ENCODE measurements around the gene LRTM1. TPM values are rescaled to one million over a fixed set of nuclear protein-coding genes. Genes with fewer than 3 reads are reported as not detected.

The LRTM1 gene
- total RNA-seq, 1 donor from 2014 or later, result not detected

DNA sequence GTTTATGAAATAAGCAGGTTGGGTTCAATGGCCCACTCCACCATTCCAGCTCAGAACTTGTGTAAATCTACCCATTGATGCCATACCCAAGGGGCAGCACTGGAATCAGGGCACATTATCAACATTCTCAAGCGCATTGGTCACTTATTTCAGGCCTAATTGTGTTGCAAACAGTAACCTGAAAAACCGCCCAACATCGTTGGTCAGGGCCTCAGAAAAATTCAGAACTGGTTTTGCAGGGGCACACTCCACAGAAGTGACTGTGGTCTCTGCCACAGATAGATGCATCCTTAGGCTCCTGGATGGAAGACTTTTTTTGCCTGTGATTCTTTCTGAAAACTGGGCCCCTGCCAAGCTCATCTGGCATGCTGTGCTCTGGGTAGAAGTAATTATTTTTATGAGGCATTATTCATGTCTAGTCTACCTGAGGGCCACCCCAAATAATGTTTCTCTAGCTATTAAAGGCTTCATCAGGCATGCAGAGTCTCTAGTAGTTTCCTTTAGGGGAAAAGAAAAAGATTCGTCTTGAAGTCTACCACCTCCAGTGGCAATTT, 21.7 kb upstream of the LRTM1 start:
- intact Hi-C loops (cut with DNase I), result loop anchor here (5.0 to 10.0 kb wide), 2 partner anchors 233 to 535 kb away; partner anchors contain the start of gene WNT5A
- DNase-seq (ENCODE audit: low spot score), result no peak

DNA sequence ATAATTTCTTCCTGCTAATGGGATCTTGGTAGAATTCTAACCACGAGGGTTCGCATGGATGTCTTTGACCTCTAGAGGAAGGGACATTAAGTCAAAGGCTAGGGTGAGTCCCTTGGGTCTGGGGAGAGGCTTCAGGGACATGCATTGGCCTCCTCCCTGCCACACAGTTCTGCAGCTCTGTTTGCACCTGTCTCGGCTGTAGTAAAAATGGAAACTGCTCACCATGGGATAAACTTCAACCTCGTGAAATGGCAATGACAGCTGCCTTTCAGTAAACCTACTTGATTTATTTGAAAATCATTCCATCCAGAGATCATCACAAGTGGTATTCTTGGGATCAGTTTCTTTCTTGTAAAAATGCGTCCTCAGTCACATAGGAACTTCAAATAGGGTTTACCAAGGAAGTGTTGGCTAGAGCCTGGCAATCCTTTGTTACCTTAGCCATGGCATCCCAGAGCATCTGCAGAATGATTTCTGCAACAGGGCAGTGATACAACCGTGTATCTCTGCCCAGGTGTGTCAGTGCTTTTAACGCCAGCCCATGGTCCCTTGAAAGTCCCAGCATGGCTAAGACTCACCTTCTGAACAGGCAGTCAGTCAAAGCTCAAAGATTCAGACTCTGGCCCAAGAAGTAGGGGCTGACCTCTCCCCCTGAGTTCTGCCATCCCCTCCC, 14.0 kb upstream of the LRTM1 start:
- intact Hi-C loops (cut with DNase I), result no loop called here
- DNase-seq (ENCODE audit: low spot score), result no peak

DNA sequence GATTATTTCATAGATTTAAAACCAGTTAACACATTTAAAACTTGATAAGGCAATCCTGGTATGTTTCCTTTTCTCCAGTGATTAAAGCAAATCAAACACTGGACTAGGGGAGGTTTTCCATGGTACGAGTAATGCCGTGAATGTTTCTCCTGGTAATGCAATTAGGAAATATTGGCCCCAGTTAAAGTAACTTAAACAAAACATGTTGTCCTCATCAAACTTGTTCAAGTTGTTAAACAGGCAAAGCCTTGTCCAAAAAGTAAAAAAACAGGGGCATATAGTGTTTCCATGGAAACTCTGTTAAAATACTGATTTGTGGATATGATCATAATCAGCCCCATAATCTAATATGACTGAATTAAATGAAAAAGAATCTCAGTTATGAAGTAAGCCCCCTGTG, 13.1 kb upstream of the LRTM1 start:
- DNase-seq (ENCODE audit: low spot score), result no peak
- intact Hi-C loops (cut with DNase I), result no loop called here

DNA sequence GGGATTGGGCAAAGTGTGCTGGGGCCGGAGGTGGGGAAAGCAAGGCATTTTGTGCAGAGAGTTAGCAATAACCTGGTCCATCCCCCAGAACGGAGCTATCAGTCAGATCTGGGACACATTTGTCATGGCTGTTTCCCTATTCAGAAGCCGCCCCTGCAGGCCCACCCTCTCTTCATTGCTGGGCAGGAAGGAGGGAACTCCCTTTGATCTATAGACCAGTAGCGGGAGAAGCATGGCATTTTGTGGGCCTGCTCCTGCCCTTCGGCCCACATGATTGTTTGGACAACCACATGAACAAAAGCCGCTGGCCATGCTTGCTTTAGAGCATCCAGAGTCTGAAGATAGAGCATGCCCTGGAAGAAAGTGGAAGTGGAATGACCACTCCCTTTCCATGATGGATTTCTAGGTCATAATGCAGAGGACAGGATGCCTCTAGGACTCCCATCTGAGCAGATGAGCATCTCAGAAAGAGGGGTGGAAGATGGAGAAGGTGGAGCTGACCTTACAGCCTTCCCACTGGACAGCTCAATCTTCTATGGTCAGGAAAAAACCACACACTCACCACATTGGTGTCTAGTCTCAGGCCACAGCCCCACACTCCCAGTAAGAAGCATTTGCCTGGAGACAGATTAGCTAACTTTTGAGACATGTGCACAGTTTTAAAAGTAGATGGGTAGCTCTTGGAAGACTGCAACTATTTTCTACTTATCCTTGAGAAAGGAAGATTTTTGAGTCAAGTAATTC, 11.9 kb upstream of the LRTM1 start:
- intact Hi-C loops (cut with DNase I), result no loop called here
- DNase-seq (ENCODE audit: low spot score), result no peak

DNA sequence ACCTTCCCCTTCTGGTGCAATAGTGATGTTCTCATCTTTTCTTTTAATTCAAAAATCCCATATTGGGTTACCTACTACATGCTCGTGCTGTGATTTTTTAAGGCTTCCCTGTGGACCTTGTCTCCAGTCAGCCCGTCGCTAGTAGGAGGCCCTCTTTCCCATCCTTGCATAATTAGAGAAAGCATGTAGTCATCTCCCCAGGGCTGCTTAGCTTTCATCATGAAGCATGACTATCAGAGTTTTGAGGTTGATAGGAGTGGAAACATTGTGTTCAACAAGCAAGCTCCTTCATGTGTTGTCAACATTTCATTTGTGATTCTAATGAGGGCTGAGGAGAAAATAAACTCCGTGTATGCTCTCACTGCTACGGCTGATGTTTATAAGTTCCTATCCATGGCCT, 8.7 kb upstream of the LRTM1 start:
- intact Hi-C loops (cut with DNase I), result no loop called here
- DNase-seq (ENCODE audit: low spot score), result no peak

DNA sequence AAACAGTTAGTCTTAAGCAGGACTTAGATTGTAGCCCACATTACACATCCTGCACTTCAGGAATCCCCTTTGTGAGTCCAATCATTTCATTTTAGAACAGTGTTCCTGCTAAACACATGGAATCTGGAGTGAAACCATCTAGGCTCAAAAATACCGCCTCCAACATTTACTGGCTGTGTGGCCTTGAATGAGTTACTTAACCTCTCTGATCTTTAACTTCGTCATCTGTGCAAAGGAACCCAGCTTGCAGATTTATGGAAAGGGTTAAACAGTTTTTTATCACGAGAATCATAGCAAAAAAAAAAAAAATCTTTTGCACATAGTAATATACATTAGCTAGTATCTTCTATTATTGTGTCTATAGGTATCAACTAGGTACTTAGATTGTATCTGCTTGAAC, 8.0 kb upstream of the LRTM1 start:
- DNase-seq (ENCODE audit: low spot score), result no peak
- intact Hi-C loops (cut with DNase I), result no loop called here

DNA sequence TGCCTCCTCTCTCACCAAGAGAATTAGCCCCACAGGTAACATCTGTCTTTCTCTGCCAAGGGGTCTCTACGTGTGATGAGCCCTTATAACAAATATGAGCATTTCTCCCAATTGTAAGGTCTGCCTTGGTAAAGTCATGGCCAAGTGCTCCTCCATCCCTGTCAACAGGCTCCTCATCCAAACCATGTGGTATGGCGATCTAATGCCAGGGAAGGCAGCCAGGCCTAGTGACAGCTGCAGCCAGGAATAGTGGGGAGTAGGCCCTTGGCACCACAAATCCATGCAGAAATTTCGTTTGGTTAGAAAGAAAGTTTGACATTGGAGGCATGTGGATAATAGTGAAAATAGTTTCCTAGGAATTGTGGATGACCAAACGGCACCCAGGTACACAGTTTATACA, 4.7 kb upstream of the LRTM1 start:
- DNase-seq (ENCODE audit: low spot score), result no peak
- intact Hi-C loops (cut with DNase I), result no loop called here

DNA sequence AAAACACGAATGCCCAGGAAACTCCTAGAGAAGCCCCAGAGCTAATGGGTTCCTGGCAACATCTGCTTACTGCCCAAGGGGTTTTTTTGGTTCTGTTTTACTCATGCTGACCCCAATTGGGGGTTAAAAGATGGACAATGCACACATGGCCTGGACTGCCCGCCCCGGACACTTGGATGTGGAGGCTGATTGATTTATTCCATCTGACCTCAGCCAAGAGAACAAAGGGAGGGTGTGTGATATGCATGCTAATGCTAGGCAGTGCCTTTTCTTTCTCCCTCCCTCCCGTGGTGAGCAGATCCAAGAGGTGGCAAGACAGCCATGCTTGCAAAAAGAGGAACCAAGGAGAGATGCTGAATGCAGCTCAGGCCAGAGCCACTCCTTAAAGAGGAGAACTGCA, 3.3 kb upstream of the LRTM1 start:
- DNase-seq (ENCODE audit: low spot score), result no peak
- intact Hi-C loops (cut with DNase I), result no loop called here

DNA sequence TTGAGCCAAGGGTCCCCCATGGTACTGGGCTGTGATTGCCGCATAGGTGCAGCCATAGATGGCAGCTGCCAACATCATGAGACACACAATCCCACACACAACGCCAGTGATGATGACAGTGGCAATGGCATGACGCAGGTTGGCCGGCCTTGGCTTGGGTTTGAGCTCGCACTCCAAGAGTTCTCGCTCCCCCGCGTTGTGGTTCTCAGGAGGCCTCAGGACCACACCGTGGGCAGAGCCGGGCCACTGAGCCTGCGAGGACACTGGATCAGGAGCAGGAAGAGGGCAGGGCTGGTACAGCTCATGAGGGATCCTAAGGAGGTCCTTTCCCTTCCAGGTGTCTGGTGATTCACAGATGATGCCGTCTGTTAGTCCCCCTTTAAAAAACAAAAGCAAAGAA, 9.3 kb downstream of the LRTM1 start:
- intact Hi-C loops (cut with DNase I), result no loop called here
- no peak for DNase-seq (ENCODE audit: low spot score)

DNA sequence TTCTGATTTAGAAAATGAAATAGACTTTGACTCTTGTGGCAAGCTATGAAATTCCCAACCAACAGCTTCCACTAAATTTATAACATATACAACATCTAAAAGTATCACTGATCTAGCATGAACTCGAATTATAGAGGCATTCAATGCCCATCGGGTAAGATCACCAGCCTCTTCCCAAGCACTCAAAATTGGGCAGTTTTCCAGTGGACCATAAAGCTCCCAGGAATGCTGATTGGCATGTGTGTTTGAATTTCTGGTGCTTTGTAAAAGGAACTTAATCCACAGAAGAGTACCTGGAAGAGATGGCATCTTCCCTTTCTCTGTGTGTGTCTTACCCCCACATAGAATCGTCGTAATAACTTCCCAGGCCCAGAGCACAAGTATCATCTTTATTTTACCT, 10.0 kb downstream of the LRTM1 start:
- no peak for DNase-seq (ENCODE audit: low spot score)
- intact Hi-C loops (cut with DNase I), result no loop called here

DNA sequence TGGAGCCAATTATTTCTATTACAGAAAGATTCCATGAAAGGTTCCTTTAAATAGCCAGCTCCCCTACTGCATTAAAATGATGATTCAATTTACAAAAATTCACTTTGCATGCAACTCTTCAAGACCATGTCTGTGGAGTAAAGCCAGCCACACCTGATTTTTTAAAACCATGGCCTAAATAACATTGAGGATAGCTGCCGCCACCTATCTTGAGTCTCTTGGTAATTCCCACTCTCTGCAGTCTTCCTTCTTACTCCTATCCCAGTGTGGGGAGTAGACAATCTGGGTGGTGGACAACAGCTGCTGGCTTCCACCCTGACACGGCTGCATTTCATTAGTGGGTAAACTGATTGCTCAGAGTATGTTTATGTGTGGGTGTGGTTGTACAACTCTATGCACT, 10.7 kb downstream of the LRTM1 start:
- intact Hi-C loops (cut with DNase I), result no loop called here
- no peak for DNase-seq (ENCODE audit: low spot score)

DNA sequence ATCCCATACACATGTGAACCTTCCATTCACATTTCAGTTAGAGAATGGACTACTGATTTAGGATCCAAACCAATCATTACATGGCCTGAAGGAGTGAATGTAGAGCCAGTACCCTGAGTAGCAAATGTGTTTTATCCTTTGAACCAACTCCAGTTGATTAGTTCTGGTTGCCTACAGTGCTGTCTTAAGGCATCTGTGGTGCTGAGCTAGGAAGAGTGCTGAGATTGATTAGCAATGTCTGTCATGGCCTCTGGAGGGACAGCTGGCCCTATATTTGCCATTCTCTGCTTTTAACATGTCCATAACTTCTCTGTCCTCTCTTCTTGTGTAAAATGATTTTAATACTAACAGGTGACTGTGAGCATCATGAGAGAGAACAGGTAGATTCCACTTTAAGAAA, 11.1 kb downstream of the LRTM1 start:
- DNase-seq (ENCODE audit: low spot score), result no peak
- intact Hi-C loops (cut with DNase I), result no loop called here

DNA sequence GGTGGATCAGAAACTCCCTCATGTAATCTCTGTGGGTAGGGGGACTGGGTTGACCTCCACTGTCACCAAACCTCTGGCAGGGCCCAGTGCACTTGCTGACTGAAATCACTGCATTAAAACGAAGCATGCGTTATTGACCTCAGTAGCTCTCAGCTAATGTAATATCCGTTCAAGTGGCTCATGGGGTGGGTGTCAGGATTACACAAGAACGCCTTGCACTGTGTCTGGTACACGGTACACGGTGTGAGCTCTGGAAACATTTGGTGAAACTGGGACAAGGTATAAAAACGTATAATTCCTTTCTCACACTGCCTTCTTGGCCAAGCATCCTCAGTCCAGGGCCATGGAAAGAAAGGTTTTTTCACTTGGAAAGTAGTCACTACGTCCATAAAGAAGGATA, 11.9 kb downstream of the LRTM1 start:
- intact Hi-C loops (cut with DNase I), result no loop called here
- DNase-seq (ENCODE audit: low spot score), result no peak

DNA sequence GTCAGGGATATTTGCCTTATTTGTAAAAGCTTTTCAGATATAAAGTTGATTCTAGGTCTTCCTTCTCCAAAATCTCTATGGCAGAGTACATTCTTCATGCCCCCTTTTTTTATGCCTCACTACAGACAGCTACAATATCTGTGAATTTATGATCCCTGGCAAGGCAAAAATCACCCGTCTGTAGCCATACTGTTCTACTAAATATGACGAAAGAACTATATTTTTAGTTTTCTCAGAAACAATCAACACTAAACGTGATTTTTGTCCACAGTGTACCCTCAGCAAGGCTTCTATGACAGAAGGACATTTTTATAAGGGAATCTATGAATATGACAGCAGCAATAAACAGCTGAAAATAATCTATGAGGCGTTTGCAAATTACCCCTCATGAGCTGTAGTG, 12.7 kb downstream of the LRTM1 start:
- intact Hi-C loops (cut with DNase I), result no loop called here
- DNase-seq (ENCODE audit: low spot score), result no peak

DNA sequence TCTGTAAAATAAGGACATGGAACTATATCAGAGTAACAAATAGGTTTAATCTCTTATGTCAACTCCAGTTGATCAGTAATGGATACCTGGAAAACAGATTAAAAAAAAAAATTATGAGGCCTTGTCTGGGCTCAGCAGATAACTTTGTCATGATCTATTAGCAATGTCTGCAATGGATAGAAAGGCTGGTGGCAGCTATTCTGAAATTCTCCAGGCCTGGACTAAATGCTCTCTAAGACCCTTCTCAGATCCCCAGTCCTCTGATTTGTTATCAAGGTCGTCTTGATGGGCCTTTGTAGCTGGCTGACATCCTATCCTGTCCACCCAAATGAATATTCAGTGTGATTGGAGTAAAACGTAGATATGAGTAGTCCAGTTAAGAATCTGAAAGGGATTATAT, 13.7 kb downstream of the LRTM1 start:
- intact Hi-C loops (cut with DNase I), result no loop called here
- no peak for DNase-seq (ENCODE audit: low spot score)

DNA sequence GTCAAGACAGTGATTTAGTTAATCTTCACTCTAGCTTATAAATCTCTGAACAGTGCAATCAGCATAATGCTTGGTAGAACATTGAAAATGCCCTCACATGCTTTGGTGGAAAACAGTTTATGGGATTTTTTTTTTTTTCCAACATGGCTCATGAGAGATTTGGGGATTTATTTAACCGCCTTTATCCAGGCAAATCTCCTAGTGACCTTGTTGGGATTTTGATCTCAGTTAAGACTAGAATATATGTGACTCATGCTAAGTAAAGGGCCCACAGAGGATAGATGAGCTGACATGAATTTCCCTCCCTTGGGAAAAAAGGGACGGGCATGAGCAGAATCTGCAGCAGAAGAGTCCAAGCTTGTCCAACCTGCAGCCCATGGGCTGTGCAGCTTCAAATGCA, 18.7 kb downstream of the LRTM1 start:
- intact Hi-C loops (cut with DNase I), result no loop called here

DNA sequence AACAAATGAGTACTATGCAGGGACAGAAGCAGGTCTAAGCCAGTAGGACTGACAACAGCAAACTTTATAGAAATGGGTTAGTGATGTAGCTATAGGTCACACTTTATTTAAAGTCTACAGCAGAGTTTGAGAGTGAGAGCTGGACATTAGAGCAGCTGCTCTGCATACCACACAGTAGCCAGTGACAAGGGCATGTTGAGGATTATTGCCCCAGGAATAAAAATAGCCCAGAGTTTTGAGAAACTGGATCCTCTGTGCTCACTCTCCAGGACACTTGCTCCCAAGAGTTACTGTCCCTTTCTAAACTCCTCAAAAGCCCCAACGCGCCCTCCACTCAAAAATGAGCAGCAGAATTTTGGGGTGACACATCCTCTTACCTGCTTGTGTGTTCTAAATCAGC, 21.1 kb downstream of the LRTM1 start:
- no peak for DNase-seq (ENCODE audit: low spot score)
- intact Hi-C loops (cut with DNase I), result no loop called here

More for the DNA sequence above, 18.7 kb downstream of the LRTM1 start:
- DNase-seq (ENCODE audit: low spot score), result no peak

DNA sequence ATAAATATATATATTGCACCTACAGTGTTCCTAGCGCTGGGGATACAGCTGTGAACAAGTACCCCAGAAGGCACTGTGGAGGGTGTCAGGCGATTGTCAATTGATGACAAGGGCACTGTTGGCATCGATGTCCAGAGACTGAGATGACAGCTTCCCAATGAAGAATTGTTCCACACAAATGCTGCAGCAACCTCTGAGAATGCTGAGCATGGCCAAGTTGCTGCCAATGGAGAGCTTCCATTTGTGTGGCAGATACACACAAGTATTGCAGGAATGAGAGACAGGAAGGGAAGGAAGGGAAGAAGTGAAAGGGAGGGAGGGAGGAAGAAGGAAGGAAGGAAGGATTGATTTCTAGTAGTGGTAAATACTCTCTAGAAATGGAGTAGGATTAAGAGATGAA, 21.9 kb downstream of the LRTM1 start:
- DNase-seq (ENCODE audit: low spot score), result no peak
- intact Hi-C loops (cut with DNase I), result no loop called here

DNA sequence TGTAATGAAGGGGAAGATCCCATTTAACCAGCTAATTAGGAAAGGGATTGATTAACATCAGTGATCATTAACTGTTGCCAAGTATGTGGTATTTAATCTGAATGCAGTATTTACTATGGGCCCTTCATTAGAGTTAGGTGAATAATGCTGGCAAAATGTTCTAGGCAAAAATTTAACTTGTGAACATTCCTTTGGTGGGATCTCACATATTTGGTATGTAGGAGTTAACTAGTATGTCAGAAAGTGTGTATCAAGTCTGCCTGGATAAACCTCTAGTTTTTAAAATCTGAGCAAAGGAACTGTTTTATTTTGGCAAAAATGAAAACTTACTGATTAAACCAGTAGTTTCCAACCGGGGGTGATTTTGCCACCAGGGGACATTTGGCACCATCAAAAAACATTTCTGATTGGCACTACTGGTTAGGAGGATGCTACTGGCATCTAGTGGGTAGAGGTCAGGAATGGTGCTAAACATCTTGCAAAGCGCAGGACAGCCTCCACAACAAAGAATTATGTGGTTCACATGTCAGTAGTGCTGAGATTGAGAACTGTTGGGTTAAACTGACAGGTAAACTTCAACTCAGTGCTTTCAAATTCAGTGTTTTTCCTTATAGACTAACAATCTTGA, 22.5 kb downstream of the LRTM1 start:
- DNase-seq (ENCODE audit: low spot score), result no peak
- intact Hi-C loops (cut with DNase I), result no loop called here

DNA sequence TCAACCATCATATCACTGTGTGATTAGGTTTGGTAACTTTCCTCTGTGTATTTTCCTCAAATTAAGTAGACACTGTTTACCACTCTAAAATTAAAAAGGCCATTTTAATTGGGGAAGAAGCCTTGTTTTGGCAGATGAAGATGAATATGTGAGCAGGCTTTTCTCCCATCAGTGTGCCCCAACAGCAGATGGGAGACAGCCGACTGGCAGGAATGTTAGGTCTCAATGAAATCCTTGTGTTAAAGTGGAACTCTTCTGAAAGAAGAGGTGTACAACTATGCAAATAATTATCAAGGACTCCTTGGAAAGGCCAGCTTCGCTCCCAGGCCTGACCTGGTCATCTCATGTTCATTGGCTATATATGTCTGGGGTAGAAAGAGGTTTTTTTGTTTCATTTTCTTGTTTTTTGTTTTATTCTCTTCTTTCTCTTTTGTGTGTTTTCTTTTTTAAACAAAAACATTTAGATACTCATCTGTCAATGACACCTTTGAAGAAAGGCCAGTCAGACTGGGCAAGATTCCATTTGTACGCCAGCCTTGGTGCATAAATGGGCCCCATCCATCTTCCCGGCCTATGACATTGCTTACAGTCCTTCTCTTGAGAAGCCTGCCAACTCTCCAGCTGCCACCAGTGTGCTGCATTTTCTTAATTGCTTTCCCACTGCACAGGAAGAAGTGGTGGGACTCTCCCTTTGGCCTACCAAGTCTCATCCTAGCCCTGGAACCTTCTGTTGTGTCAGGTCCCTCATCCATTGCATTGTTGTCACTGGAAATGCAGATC, 25.8 kb downstream of the LRTM1 start:
- no peak for DNase-seq (ENCODE audit: low spot score)
- intact Hi-C loops (cut with DNase I), result no loop called here

Measured in cardiac septum (tissue), 1 donor.